ENCODE results near the gene RAB36.

The RAB36 gene

GRCh38 chr22:23166841-23167616 lies 21.8 kb downstream of the RAB36 start:
- TF ChIP-seq CTCF (IDR thresholded peaks at IDR 0.05; ENCODE audit: insufficient read depth, low read depth, low read length, missing control alignments) = no peak
- DNase-seq (ENCODE audit: low read depth) = no peak

GRCh38 chr22:23168391-23169042 lies 23.2 kb downstream of the RAB36 start:
- no peak overlapping the region for H3K4me3 ChIP-seq (ENCODE audit: low read length)
- no peak for DNase-seq (ENCODE audit: low read depth)
- TF ChIP-seq CTCF (IDR thresholded peaks at IDR 0.05; ENCODE audit: insufficient read depth, low read depth, low read length, missing control alignments) = no peak

More at GRCh38 chr22:23166841-23167616, 21.8 kb downstream of the RAB36 start:
- H3K4me3 ChIP-seq (ENCODE audit: low read length) = no peak overlapping the region

GRCh38 chr22:23169043-23169406 lies 23.7 kb downstream of the RAB36 start:
- DNase-seq (ENCODE audit: low read depth) = no peak
- no peak overlapping the region for H3K4me3 ChIP-seq (ENCODE audit: low read length)
- no peak for TF ChIP-seq CTCF (IDR thresholded peaks at IDR 0.05; ENCODE audit: insufficient read depth, low read depth, low read length, missing control alignments)

- no peak for DNase-seq (ENCODE audit: low read depth)
- H3K4me3 ChIP-seq (ENCODE audit: low read length) = no peak overlapping the region
- no peak for TF ChIP-seq CTCF (IDR thresholded peaks at IDR 0.05; ENCODE audit: insufficient read depth, low read depth, low read length, missing control alignments)
These were observed 30.8 kb downstream of the RAB36 start for GRCh38 chr22:23175817-23176644.

GRCh38 chr22:23176645-23177027 lies 31.4 kb downstream of the RAB36 start:
- TF ChIP-seq CTCF (IDR thresholded peaks at IDR 0.05; ENCODE audit: insufficient read depth, low read depth, low read length, missing control alignments) = no peak
- H3K4me3 ChIP-seq (ENCODE audit: low read length) = no peak overlapping the region
- DNase-seq (ENCODE audit: low read depth) = no peak

GRCh38 chr22:23177197-23177596 lies 31.9 kb downstream of the RAB36 start:
- H3K4me3 ChIP-seq (ENCODE audit: low read length) = no peak overlapping the region
- no peak for TF ChIP-seq CTCF (IDR thresholded peaks at IDR 0.05; ENCODE audit: insufficient read depth, low read depth, low read length, missing control alignments)
- DNase-seq (ENCODE audit: low read depth) = peak; percentile 29
